ENCODE measurements around the gene IL17RA. TPM values are rescaled to one million over a fixed set of nuclear protein-coding genes. Genes with fewer than 3 reads are reported as not detected.

Gene IL17RA
- total and polyA plus RNA-seq, 2 experiments from 2014 or later = 8.4 to 14.6 TPM

- TF ChIP-seq CTCF (IDR thresholded peaks at IDR 0.05; ENCODE audit: poor library complexity) = no peak
- TF ChIP-seq EZH2 (IDR thresholded peaks at IDR 0.05; ENCODE audit: borderline replicate concordance) = no peak
- no peak for TF ChIP-seq EZH2phosphoT487 (IDR thresholded peaks at IDR 0.05; ENCODE audit: low read depth, severe bottlenecking, unreplicated experiment)
- Histone ChIP-seq H2AFZ (no peak overlapping the region), H3K4me1 (ENCODE audit: insufficient read depth) (no peaks in the 10 kb centered on the region), H3K79me2 (no peaks in the 10 kb centered on the region), H3K9me2 (replicated peaks; ENCODE audit: insufficient read depth) (no peaks in the 10 kb centered on the region), H4K20me1 (ENCODE audit: insufficient read depth, poor library complexity, severe bottlenecking) (no peaks in the 10 kb centered on the region), H3K27ac (no peak overlapping the region), H3K36me3 (replicated peaks; ENCODE audit: insufficient read depth, low read depth) (no peaks in the 10 kb centered on the region), H3K9me3 (ENCODE audit: low read depth) (no peaks in the 10 kb centered on the region), H3K4me2 (no peak overlapping the region), H3K27me3 (peaks cover 3% of the 10 kb centered on the region), H3K4me3 (no peak overlapping the region)
- no peak for DNase-seq (ENCODE audit: low spot score)
- 47% methylated on average over 3 of the region's 3 CpGs for WGBS (ENCODE audit: low lambda C conversion rate, missing lambda C conversion rate)
Measured at GRCh38 chr22:17060126-17060525, 24.7 kb upstream of the IL17RA start.

GRCh38 chr22:17063411-17064106, 21.2 kb upstream of the IL17RA start:
- H2AFZ ChIP-seq = no peak overlapping the region
- H3K36me3 ChIP-seq (replicated peaks; ENCODE audit: insufficient read depth, low read depth) = no peaks in the 10 kb centered on the region
- H3K27me3 ChIP-seq = peaks cover 3% of the 10 kb centered on the region
- H3K27ac ChIP-seq = no peak overlapping the region
- H3K4me1 ChIP-seq (ENCODE audit: insufficient read depth) = no peaks in the 10 kb centered on the region
- no peaks in the 10 kb centered on the region for H3K9me3 ChIP-seq (ENCODE audit: low read depth)
- peak overlapping the region; percentile 31 for H3K4me2 ChIP-seq
- H3K79me2 ChIP-seq = no peaks in the 10 kb centered on the region
- no peaks in the 10 kb centered on the region for H4K20me1 ChIP-seq (ENCODE audit: insufficient read depth, poor library complexity, severe bottlenecking)
- peak; percentile 84 for TF ChIP-seq EZH2phosphoT487 (IDR thresholded peaks at IDR 0.05; ENCODE audit: low read depth, severe bottlenecking, unreplicated experiment)
- TF ChIP-seq CTCF (IDR thresholded peaks at IDR 0.05; ENCODE audit: poor library complexity) = peak; percentile 12
- TF ChIP-seq EZH2 (IDR thresholded peaks at IDR 0.05; ENCODE audit: borderline replicate concordance) = no peak
- no peaks in the 10 kb centered on the region for H3K9me2 ChIP-seq (replicated peaks; ENCODE audit: insufficient read depth)
- peak; percentile 31 for DNase-seq (ENCODE audit: low spot score)
- WGBS (ENCODE audit: low lambda C conversion rate, missing lambda C conversion rate) = 35% methylated on average over 8 of the region's 8 CpGs
- H3K4me3 ChIP-seq = no peak overlapping the region

DNA sequence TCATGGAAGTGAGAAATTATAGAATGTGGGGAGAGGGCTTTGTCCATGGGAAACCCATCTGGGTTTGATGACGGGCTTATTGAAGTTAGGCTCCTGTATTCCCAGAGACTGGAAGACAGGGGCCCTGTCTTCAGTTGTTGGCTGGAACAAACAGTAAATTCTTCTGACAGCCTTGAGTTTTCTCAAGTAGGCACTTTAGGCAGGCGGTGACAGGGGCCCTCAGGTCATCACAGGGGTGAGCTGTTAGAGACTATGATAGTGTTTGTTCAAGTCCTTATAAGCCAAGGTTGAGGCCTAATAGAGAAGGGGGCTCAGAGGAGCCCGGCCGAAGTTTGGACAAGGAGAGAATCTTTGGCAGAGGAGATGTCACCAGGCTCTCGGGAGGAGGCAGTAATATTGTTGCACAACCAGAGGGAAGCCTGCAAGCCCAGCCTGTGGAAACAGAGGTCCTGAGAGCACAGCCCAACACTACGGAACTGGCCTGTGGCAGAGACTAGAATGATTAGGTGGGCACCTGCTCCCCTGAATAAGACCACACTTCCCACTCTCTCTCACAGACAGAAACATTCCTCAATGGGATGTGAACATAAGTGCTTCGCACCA, 20.2 kb upstream of the IL17RA start:
- Histone ChIP-seq H4K20me1 (ENCODE audit: insufficient read depth, poor library complexity, severe bottlenecking) (no peaks in the 10 kb centered on the region), H2AFZ (no peak overlapping the region), H3K4me2 (no peak overlapping the region), H3K4me3 (no peak overlapping the region), H3K27me3 (peaks cover 3% of the 10 kb centered on the region), H3K9me3 (ENCODE audit: low read depth) (no peaks in the 10 kb centered on the region), H3K79me2 (no peaks in the 10 kb centered on the region), H3K36me3 (replicated peaks; ENCODE audit: insufficient read depth, low read depth) (no peaks in the 10 kb centered on the region), H3K27ac (no peak overlapping the region), H3K4me1 (ENCODE audit: insufficient read depth) (no peaks in the 10 kb centered on the region), H3K9me2 (replicated peaks; ENCODE audit: insufficient read depth) (no peaks in the 10 kb centered on the region)
- DNase-seq (ENCODE audit: low spot score) = no peak
- WGBS (ENCODE audit: low lambda C conversion rate, missing lambda C conversion rate) = 68% methylated on average over 7 of the region's 7 CpGs
- no peak for TF ChIP-seq EZH2 (IDR thresholded peaks at IDR 0.05; ENCODE audit: borderline replicate concordance)
- TF ChIP-seq CTCF (IDR thresholded peaks at IDR 0.05; ENCODE audit: poor library complexity) = no peak
- TF ChIP-seq EZH2phosphoT487 (IDR thresholded peaks at IDR 0.05; ENCODE audit: low read depth, severe bottlenecking, unreplicated experiment) = no peak

All from hepatocyte (in vitro differentiated cells).